ENCODE results near the gene CD69.

GRCh38 chr12:9763025-9763424 lies 2.3 kb upstream of the CD69 start:
- TF ChIP-seq CTCF (IDR thresholded peaks at IDR 0.05) (no peak), POLR2A (IDR thresholded peaks at IDR 0.05) (no peak), POLR2AphosphoS5 (IDR thresholded peaks at IDR 0.05) (no peak)

Measured in sigmoid colon (tissue), 4 donors.